GM12865 (cell line): Measurements from ENCODE around the gene PPOX.

Experiments used
- DNase-seq: peaks from one replicate; pipeline ENCODE4 v3.0.0; 2010; ENCODE audit warnings: low read depth
- H3K4me3 ChIP-seq: 2 replicates; pipeline ENCODE4 v1.5.1; 2011; ENCODE audit warnings: mild to moderate bottlenecking, low read depth, low read length, control low read depth
- TF ChIP-seq, protein P1 (sequence below): IDR thresholded peaks from 2 replicates; pipeline ENCODE4 v1.5.1; 2011; ENCODE audit warnings: low read length, control low read depth, low read depth, inconsistent platforms; ENCODE audit not compliant: insufficient read depth; ENCODE audit errors: missing control alignments

The PPOX gene

DNA sequence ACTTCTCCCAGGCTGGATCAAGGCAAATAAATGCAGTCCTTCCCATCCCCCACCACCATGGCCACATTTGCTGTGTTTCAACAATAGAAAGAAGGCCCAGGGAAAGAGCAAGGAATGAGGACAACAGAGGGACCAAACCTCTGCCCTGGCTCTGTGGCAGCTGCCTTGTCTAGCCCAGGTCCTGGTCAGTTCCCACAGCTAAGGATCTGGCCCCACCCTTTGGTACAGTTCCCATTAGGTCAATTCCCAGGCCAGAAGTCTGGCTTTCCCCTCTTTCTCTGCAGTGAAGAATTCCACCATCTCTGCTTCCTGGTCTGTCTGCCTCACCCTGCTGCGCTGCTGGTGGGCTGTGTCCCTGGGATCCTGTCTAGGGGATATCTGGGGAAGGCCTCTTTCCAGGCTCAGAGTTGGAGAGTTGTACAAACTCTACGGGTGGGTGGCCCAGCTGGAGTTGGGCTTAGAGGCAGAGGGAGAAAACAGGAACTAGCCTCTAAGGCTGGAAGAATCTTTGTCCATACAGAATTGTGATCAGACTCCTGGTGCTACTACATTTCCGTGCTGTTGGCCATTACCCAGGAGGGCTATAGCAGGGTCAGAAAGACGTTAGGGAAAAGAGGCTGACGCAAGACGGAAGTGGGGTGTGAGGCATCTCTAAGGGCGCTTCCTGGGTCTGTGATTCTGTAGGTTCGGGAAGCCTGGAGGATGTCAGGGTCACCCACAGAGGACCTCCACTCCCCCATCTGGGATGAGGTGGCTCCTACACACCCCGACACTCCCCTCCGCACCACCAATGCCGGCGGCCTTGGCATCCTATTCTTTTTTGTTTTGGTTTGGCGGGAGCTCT is 35.0 kb downstream of the PPOX start:
- TF ChIP-seq, protein P1, sequence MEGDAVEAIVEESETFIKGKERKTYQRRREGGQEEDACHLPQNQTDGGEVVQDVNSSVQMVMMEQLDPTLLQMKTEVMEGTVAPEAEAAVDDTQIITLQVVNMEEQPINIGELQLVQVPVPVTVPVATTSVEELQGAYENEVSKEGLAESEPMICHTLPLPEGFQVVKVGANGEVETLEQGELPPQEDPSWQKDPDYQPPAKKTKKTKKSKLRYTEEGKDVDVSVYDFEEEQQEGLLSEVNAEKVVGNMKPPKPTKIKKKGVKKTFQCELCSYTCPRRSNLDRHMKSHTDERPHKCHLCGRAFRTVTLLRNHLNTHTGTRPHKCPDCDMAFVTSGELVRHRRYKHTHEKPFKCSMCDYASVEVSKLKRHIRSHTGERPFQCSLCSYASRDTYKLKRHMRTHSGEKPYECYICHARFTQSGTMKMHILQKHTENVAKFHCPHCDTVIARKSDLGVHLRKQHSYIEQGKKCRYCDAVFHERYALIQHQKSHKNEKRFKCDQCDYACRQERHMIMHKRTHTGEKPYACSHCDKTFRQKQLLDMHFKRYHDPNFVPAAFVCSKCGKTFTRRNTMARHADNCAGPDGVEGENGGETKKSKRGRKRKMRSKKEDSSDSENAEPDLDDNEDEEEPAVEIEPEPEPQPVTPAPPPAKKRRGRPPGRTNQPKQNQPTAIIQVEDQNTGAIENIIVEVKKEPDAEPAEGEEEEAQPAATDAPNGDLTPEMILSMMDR, result no peak
- DNase-seq, result no peak
- H3K4me3 ChIP-seq, result peak overlapping the region; percentile 68

DNA sequence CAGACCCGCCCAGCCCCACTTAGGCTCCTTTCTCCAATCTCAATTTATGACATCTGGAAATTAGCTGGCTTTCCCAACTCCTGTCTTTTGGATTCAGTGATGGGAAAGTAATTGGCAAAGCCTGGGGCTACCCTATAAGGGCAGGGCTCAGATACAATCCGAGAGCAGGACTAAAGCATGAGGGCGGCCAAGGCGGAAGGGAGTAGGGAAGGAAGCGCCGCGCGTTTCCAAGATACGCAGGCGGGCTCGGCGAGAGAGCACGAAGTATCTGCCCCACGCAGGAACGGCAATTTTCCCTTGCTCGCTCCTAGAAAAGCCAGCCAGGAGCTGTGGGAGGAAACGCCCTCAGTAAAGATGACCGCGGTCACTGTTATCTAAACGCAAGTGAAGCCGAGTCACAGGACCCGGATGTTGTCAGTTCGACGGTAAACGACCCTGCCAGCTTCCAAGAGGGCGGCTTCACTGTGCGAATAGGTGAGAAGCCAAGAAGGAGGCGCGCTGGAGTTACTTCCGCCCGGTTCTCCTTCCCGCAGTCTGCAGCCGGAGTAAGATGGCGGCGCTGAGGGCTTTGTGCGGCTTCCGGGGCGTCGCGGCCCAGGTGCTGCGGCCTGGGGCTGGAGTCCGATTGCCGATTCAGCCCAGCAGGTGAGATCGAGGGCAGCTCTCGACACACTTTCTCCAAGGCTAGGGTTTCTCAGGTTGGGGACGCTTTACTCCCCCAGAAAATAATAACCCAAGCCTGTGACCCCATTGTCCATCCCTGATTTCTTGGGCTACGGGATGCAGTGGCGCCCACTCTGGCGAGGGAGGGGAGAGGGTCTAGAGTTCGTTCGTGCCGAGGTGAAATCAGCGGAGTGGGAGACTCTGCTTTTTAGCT is 35.8 kb downstream of the PPOX start, which contains the start of gene NDUFS2:
NDUFS2 (plus strand) TSS at position 532 of the 877 bp plus-strand sequence; CDS start at position 551, 19 bp downstream.
- peak; percentile 99 for DNase-seq
- H3K4me3 ChIP-seq, result peak within 1 kb of the TSS; percentile 68
- TF ChIP-seq, protein P1, result no peak

GRCh38 chr1:161206411-161207140 is 40.4 kb downstream of the PPOX start:
- TF ChIP-seq, protein P1, result no peak
- no peak for DNase-seq
- no peak overlapping the region for H3K4me3 ChIP-seq

GRCh38 chr1:161207173-161207572 is 40.9 kb downstream of the PPOX start:
- TF ChIP-seq, protein P1, result no peak
- no peak for DNase-seq
- no peak overlapping the region for H3K4me3 ChIP-seq

DNA sequence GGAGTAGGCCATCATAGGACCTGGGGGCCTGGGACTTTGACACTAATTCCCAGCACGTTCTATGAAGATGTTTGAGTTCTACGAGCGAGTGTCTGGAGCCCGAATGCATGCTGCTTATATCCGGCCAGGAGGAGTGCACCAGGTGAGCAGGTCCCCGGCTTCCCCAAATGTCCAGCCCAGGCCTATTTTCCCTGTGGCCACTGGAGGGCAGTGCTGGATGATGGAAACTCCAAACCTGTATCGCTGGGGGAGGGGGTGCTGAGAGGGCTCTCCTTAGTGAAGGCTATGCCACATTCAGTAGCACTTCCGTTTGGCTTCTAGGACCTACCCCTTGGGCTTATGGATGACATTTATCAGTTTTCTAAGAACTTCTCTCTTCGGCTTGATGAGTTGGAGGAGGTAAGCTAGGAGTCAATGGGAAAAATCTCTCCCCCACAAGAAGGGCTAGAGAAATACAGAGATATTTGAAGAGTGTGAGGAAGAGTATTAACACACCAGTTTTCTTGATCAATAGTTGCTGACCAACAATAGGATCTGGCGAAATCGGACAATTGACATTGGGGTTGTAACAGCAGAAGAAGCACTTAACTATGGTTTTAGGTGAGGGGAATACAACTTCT is 43.7 kb downstream of the PPOX start:
- no peak overlapping the region for H3K4me3 ChIP-seq
- DNase-seq, result peak; percentile 82
- TF ChIP-seq, protein P1, result peak; percentile 86

DNA sequence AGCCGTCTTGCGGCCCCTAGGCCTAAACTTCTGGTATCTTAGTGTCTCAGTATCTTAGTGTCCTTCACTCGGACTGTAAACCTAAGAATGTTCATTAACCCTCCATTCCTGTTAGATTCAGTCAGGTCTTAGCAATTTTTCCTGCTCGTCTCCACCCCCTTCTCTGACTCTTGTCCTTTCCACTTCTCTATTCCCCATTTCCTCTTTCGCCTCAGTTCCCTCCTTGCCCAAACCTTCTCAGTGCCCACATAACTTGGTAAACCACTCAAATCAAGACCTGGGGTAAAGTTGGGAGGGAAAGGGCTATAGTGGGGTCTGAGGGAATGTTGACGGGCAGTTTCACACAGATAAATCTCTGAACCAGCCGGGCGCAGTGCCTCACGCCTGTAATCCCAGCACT is 48.1 kb downstream of the PPOX start:
- TF ChIP-seq, protein P1, result no peak
- no peak for DNase-seq
- H3K4me3 ChIP-seq, result no peak overlapping the region
